UCSD-AML1 (cell line): Measurements from ENCODE around the gene MORF4L1.
A peak's percentile ranks its signal among the peaks of the same experiment; 100 is the strongest.
"Not testable (repeated sequence)": the region's sequence is repeated elsewhere in the genome, so short reads cannot be mapped to it uniquely, and the experiment has no call there.

Source experiments
- DNase-seq: peaks from one replicate; lab custom pipeline; 2025; ENCODE audit not compliant: unreplicated experiment; lab: John Stamatoyannopoulos, UW

Gene MORF4L1, protein sequence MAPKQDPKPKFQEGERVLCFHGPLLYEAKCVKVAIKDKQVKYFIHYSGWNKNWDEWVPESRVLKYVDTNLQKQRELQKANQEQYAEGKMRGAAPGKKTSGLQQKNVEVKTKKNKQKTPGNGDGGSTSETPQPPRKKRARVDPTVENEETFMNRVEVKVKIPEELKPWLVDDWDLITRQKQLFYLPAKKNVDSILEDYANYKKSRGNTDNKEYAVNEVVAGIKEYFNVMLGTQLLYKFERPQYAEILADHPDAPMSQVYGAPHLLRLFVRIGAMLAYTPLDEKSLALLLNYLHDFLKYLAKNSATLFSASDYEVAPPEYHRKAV

GRCh38 chr15:78872155-78872971, at the start of gene MORF4L1:
MORF4L1 (plus strand) TSS chr15:78872890; CDS start chr15:78873018, 128 bp downstream.
- peak; percentile 97 for DNase-seq

- no peak for DNase-seq
These were observed 43.8 kb upstream of the MORF4L1 start for GRCh38 chr15:78828920-78829319.

GRCh38 chr15:78830514-78831228, 42.0 kb upstream of the MORF4L1 start:
- no peak for DNase-seq

GRCh38 chr15:78831229-78832207, 41.2 kb upstream of the MORF4L1 start:
- no peak for DNase-seq

GRCh38 chr15:78836333-78836732, 36.4 kb upstream of the MORF4L1 start:
- no peak for DNase-seq

DNA sequence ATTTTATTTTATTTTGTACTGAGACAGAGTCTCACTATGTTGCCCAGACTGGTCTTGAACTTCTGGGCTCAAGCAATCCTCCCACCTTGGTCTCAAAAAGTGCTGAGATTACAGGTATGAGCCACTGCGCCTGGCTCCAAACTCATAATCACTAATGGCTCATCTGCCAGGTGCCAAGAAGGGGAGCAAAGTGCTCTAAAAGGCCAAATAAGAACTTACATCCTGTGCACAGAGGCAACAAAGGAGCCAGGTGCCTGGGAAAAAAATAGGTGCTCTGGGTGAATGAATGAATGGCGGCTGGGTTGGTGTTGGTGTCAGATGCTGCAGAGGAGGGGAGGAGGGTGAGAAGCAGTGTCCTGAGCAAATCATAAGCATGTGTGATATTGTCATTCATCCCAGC, 35.6 kb upstream of the MORF4L1 start:
- DNase-seq = no peak

DNA sequence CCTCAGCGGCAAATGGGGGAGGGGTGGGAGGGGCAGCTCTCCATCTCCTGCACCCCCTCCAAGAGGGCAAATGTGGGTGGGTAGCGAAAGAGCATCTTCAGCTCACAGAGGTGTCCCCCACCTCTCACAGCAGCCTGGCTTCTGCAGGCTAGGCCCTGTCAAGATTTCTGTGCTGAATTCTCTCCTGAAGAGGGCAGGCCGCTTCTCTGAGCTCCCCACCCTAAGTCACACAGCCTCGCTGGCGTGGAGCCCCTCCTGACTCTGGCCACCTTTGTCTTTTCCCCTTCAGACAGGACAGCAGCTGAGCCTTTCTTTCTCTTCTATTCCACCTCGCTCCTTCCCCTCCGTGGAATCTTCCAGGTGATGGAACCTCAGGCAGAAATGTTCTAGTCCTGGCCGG, 35.1 kb upstream of the MORF4L1 start:
- no peak for DNase-seq

- no peak for DNase-seq
These were observed 34.2 kb upstream of the MORF4L1 start for GRCh38 chr15:78838489-78838888.

DNA sequence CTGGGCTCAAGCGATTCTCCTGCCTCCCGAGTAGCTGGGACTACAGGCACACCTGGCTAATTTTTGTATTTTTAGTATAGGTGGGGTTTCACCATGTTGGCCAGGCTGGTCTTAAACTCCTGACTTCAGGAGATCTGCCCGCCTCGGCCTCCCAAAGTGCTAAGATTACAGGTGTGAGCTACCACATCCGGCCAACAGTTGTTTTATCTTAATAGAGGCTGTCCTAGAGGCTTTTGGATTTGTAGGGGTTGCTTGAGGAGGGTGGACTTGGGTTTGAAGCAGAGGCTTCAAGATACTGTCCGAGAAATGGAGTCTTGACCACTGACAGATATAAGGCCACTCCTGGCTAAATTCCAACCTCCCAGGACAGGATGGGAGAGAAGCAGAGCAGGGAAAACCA, 33.5 kb upstream of the MORF4L1 start:
- DNase-seq = not testable (repeated sequence)

GRCh38 chr15:78840661-78841375, 31.9 kb upstream of the MORF4L1 start:
- DNase-seq = peak; percentile 64

GRCh38 chr15:78841376-78841706, 31.3 kb upstream of the MORF4L1 start:
- DNase-seq = no peak

DNA sequence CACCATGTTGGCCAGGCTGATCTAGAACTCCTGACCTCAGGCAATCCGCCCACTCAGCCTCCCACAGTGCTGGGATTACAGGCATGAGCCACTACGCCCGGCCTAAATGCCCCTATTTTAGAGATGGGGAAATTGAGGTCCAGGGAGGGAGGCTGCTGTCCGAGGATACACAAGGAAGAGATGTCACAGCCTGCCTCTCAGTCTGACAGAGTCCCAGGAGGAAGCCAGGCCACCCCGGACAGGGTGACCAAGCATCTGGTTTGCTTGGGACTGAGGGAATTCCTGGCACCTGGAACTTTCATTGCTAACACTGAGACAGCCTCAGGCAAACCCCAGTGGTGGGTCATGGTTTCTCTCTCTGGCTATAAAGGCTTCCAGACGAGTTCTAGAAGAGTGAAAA, 30.8 kb upstream of the MORF4L1 start:
- DNase-seq = no peak

DNA sequence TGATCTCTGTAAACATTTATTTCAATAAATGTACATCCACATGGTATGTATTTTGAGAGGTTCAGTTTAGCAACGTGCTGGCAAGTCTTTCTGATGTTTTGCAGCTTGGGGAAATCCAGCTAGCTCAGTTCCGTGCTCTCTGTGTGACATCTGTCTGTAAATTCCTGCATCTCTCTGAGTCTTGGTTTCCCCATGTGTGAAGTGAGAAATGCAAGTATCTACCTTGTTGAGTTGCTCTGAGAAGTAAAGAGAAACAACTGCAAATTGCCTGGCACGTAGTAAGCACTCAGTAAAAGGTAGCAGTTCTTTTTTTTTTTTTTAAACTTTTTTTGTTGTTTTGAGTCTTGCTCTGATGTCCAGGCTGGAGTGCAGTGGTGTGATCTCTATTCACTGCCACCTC, 30.2 kb upstream of the MORF4L1 start:
- no peak for DNase-seq

DNA sequence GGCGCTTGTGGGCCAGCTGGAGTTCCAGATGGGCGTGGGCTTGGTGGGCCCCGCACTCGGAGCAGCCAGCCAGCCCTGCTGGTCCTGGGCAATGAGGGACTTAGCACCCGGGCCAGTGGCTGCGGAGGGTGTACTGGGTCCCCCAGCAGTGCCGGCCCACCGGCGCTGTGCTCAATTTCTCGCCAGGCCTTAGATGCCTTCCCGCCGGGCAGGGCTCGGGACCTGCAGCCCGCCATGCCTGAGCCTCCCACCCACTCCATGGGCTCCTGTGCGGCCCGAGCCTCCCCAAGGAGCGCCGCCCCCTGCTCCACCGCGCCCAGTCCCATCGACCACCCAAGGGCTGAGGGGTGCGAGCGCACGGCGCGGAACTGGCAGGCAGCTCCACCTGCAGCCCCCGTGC, 25.8 kb upstream of the MORF4L1 start:
- not testable (repeated sequence) for DNase-seq

DNA sequence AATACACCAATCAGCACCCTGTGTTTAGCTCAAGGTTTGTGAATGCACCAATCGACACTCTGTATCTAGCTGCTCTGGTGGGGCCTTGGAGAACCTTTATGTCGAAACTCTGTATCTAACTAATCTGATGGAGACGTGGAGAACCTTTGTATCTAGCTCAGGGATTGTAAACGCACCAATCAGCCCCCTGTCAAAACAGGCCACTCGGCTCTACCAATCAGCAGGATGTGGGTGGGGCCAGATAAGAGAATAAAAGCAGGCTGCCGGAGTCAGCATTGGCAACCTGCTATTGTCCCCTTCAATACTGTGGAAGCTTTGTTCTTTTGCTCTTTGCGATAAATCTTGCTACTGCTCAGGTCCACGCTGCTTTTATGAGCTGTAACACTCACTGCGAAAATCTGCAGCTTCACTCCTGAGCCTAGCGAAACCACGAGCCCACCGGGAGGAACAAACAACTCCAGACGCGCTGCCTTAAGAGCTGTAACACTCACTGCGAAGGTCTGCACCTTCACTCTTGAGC, 25.2 kb upstream of the MORF4L1 start:
- DNase-seq = not testable (repeated sequence)

DNA sequence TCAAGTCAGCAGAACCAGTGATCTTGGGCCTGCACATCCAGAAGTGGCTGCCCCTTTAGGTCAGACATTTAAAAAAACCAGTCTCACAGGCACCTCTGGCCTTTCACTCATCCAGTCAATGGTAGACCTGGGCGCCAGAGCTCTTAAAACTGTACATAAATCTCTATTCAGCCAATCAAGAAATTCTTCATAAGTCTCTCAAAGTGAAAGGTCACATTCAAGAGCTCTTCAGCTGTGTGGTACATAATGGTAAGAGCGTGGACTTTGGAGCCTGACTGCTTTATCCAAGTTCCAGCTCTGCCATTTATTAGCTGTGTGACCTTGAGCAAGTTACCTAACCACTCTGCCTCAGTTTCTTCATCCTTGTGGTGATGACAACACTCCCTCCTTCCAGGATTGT, 22.3 kb upstream of the MORF4L1 start:
- no peak for DNase-seq

DNA sequence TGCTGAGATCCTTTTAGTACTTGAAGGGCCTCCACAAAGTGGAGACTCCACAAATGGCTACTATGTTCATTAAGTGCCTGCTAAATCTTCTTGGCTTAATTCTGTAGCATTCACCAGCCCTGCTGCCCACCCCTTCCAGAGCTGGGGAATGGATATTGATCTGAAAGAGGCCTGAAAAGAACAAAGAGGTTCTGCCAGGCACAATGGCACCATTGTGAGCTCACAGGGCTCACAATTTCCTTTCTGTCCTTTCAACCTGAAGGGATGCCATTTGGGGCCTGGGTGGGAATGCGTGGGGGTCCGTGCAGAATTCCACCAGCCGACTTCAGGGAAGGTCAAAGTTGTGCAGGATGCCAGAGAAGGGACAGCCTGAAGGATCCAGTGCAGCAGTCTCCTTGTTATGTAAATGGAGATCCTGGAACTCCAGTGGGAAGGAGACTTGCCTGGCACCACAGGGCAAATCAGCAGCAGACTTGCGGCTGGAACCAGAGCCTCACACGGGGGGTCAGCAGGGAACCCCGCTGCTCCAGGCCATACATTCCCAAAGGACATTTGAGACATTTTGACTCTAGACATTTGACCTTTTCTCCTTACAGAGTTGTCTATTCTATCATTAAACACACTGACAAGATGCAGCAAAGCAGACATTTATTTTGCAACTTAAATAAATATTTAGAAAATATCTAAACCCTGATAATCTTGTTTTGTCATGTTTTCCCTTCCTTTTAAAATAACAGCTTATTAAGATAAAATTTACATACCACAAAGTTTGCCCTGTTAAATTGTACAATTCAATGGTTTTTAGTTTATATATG, 21.5 kb upstream of the MORF4L1 start:
- no peak for DNase-seq

GRCh38 chr15:78853500-78853899, 19.2 kb upstream of the MORF4L1 start:
- DNase-seq = no peak

DNA sequence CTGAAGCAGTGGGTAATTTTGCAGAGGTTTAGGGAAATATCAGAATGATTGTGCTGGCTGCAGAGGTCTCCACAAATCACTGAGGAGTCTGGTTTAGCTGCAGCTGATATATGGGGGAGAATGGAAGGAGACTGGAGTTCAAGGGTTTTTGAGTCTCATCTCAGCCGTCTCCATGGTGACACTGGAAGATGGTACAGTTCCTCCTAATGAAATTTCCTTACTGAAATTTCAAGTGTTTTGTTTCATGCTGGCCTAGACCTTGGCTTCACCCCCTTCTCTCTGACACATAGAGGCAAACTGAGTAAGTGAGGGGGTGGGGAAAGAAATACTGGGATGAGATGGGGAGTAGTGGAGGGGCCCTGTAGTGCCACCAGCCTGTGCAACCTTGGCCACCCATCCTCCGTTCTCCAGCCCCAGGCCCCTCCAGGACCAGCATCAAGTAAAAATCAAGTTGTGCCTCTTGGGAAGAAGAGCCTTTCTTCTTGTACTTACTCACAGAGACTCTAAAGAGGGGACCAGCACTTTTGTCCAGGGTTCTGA, 17.8 kb upstream of the MORF4L1 start:
- DNase-seq = no peak
